ENCODE results near the gene CTH. TPM values are rescaled to one million over a fixed set of nuclear protein-coding genes. Genes with fewer than 3 reads are reported as not detected.

The CTH gene
- polyA plus RNA-seq, 1 experiment = 5.2 TPM

DNA sequence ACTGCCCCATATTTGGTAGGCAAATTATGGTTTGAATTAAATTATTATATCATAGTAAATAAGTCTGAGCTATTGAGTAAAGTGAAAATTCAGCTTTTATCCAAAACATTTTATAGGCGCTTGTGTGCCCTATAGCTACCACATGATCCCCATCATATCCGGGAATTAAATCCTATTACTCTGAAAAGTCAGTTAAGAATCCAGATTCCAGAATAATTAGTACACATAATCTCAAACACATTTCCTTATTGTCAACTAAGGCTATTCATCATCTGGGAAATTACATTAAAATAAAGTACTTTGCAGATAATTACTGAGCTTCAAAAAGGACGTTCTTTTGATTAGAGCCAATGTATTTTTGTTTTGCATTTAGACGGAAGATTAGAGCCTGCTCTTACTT lies 72.3 kb downstream of the CTH start:
- ChIA-PET POLR2A (no interaction called here), CTCF (interaction anchor here (1.2 kb wide), 1 partner anchor 22 kb away, joined by 3 read pairs; no protein-coding TSS in a partner anchor)
- Histone ChIP-seq H3K36me3 (ENCODE audit: control insufficient read depth, insufficient read depth, low read length) (no peaks in the 10 kb centered on the region), H3K4me3 (ENCODE audit: low read depth, low read length) (no peak overlapping the region), H3K27me3 (ENCODE audit: control insufficient read depth, insufficient read depth, low read length) (no peaks in the 10 kb centered on the region)
- TF ChIP-seq, protein P1, sequence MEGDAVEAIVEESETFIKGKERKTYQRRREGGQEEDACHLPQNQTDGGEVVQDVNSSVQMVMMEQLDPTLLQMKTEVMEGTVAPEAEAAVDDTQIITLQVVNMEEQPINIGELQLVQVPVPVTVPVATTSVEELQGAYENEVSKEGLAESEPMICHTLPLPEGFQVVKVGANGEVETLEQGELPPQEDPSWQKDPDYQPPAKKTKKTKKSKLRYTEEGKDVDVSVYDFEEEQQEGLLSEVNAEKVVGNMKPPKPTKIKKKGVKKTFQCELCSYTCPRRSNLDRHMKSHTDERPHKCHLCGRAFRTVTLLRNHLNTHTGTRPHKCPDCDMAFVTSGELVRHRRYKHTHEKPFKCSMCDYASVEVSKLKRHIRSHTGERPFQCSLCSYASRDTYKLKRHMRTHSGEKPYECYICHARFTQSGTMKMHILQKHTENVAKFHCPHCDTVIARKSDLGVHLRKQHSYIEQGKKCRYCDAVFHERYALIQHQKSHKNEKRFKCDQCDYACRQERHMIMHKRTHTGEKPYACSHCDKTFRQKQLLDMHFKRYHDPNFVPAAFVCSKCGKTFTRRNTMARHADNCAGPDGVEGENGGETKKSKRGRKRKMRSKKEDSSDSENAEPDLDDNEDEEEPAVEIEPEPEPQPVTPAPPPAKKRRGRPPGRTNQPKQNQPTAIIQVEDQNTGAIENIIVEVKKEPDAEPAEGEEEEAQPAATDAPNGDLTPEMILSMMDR (IDR thresholded peaks at IDR 0.05; ENCODE audit: insufficient read depth, low read depth, low read length) = no peak
- DNase-seq (ENCODE audit: low read depth) = no peak

DNA sequence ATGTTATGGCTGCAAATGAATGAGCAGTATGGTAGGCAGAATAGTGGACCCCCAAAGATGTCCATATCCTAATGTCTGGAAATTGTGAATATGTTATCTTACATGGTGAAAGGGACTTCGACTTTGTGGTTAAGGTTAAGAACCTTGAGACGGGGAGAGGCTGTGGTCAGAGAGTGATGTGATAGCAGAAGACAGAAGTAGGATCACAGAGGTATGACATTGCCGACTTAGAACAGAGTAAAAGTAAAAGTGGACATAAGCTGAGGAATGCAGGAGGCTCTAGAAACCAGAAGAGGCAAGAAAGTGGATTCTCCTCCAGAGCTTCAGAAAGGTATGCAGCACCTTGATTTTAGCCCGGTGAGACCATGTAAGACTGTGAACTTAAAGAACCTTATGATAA lies 74.6 kb downstream of the CTH start:
- H3K4me3 ChIP-seq (ENCODE audit: low read depth, low read length) = no peak overlapping the region
- CTCF ChIA-PET = interaction anchor here (1.1 kb wide), 1 partner anchor 20 kb away, joined by 3 read pairs; no protein-coding TSS in a partner anchor

DNA sequence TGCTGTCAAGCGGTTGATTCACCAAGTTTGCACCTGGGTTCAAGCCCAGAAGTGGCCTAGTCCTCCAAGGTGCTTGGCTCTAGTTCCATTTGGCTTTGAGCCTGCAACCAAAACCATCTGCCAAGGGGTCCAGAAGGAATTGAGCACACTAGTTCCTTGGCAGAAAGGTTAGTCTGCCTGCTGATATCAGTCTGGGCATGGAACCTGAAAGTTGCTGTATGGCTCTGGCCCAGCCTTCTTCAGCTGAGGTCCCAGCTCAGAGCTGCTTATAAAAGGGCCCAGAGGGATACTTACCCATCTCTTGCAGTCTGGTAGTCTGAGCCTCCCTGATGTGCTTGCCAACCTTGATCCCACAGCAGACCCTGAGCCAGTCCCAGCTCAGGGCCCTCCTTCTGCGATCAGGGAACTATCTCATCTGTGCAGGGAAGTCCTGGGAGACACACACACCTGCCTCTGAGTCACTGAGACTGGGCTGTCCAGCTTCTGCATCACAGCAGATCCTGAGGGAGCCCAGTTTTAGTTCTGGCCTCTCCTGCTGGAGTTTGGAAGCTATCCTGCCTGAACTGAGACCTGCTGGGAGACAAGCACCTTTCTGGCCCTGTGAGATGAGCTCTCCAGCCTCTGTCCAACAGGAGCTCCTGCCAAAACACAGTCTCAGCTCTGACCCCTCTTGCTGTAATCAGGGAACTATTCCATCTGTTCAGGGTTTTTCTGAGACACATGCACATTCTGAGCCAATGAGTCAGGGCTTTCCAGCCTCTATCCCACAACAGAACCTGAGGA lies 75.8 kb downstream of the CTH start:
- ChIA-PET POLR2A (interaction anchor here (0.5 kb wide), 1 partner anchor 122 kb away, joined by 4 read pairs; no protein-coding TSS in a partner anchor), CTCF (interaction anchor here (0.6 to 1.6 kb wide), 7 partner anchors 19 to 673 kb away, joined by 3 to 10 read pairs (median 3); no protein-coding TSS in a partner anchor)
- TF ChIP-seq, protein P1 (IDR thresholded peaks at IDR 0.05; ENCODE audit: insufficient read depth, low read depth, low read length) = no peak
- Histone ChIP-seq H3K36me3 (ENCODE audit: control insufficient read depth, insufficient read depth, low read length) (no peaks in the 10 kb centered on the region), H3K27me3 (ENCODE audit: control insufficient read depth, insufficient read depth, low read length) (no peaks in the 10 kb centered on the region), H3K4me3 (ENCODE audit: low read depth, low read length) (no peak overlapping the region)
- peak; percentile 80 for DNase-seq (ENCODE audit: low read depth)

More for the DNA sequence above, 74.6 kb downstream of the CTH start:
- Histone ChIP-seq H3K27me3 (ENCODE audit: control insufficient read depth, insufficient read depth, low read length) (no peaks in the 10 kb centered on the region), H3K36me3 (ENCODE audit: control insufficient read depth, insufficient read depth, low read length) (no peaks in the 10 kb centered on the region)
- POLR2A ChIA-PET = no interaction called here
- TF ChIP-seq, protein P1 (IDR thresholded peaks at IDR 0.05; ENCODE audit: insufficient read depth, low read depth, low read length) = no peak
- no peak for DNase-seq (ENCODE audit: low read depth)

DNA sequence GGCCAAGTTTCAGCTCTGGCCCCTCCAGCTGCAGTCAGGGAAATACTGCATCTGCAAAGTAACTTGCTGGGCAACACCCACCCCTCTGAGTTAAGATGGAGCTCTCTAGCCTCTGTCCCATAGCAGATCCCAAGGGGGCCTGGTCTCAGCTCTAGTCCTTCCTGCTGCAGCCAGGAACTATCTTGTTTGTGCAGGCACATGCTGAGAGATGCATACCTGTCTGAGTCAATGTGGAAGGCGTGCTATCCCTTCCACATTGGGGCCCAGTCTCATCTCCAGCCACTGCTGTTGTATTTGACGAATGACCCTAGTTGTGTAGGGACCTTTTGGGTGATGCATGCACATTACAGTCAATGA lies 76.4 kb downstream of the CTH start:
- POLR2A ChIA-PET = no interaction called here
- DNase-seq (ENCODE audit: low read depth) = no peak
- TF ChIP-seq, protein P1 (IDR thresholded peaks at IDR 0.05; ENCODE audit: insufficient read depth, low read depth, low read length) = no peak
- H3K27me3 ChIP-seq (ENCODE audit: control insufficient read depth, insufficient read depth, low read length) = no peaks in the 10 kb centered on the region
- no peaks in the 10 kb centered on the region for H3K36me3 ChIP-seq (ENCODE audit: control insufficient read depth, insufficient read depth, low read length)
- no peak overlapping the region for H3K4me3 ChIP-seq (ENCODE audit: low read depth, low read length)
- CTCF ChIA-PET = interaction anchor here (0.8 to 1.6 kb wide), 6 partner anchors 19 to 52 kb away, joined by 3 to 10 read pairs (median 4); no protein-coding TSS in a partner anchor

DNA sequence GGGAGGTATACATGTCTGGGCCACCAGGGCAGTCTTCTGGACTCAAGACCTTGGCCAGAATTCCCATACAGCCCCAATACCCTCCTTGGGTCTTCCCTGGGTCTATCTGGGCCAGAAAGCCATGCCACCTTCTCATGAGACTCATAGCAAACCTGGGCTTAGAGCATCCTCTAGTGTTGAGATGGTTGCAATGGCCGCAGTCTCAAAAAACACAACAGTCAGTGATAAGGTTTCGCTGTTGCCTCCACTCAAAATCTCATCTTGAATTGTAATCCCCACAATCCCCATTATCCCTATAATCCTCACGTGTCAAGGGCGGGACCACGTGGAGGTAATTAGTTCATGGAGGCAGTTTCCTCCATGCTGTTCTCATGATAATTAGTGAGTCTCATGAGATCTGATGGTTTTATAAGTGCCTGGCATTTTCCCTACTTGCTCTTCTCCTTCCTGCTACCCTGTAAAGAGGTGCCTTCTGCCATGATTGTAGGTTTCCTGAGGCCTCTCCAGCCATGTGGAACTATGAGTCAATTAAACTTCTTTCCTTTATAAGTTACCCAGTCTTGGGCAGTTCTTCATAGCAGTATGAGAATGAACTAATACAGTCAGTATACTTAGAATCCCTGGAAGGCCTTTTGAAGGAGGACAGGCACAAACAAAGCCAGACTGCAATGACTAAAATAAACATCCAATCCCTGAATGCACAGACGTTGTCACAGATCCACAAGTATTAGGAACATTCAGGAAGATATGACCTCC lies 77.0 kb downstream of the CTH start:
- POLR2A ChIA-PET = no interaction called here
- TF ChIP-seq, protein P1 (IDR thresholded peaks at IDR 0.05; ENCODE audit: insufficient read depth, low read depth, low read length) = peak; percentile 44
- no peak for DNase-seq (ENCODE audit: low read depth)

More for the DNA sequence above, 77.0 kb downstream of the CTH start:
- no peaks in the 10 kb centered on the region for H3K27me3 ChIP-seq (ENCODE audit: control insufficient read depth, insufficient read depth, low read length)
- CTCF ChIA-PET = interaction anchor here (1.0 to 1.6 kb wide), 3 partner anchors 18 to 53 kb away, joined by 3 to 4 read pairs (median 3); no protein-coding TSS in a partner anchor
- H3K36me3 ChIP-seq (ENCODE audit: control insufficient read depth, insufficient read depth, low read length) = no peaks in the 10 kb centered on the region
- no peak overlapping the region for H3K4me3 ChIP-seq (ENCODE audit: low read depth, low read length)
